HFF-Myc (cell line): ENCODE data around the gene ARFGAP1.

ENCODE experiments used
- DNase-seq: peaks from one replicate; pipeline ENCODE4 v3.0.0-alpha.2; 2011; ENCODE audit warnings: low read depth; ENCODE audit errors: extremely low read depth
- H3K4me3 ChIP-seq: replicated peaks from 2 replicates; pipeline ENCODE4 v1.5.1; 2011; ENCODE audit warnings: low read depth, mild to moderate bottlenecking, control low read depth, low read length
- TF ChIP-seq, protein P1 (sequence below): IDR thresholded peaks from 2 replicates; pipeline ENCODE4 v1.5.1; 2012; ENCODE audit warnings: mild to moderate bottlenecking, low read depth, low read length, control low read depth; ENCODE audit errors: missing control alignments

ARFGAP1 gene

DNA sequence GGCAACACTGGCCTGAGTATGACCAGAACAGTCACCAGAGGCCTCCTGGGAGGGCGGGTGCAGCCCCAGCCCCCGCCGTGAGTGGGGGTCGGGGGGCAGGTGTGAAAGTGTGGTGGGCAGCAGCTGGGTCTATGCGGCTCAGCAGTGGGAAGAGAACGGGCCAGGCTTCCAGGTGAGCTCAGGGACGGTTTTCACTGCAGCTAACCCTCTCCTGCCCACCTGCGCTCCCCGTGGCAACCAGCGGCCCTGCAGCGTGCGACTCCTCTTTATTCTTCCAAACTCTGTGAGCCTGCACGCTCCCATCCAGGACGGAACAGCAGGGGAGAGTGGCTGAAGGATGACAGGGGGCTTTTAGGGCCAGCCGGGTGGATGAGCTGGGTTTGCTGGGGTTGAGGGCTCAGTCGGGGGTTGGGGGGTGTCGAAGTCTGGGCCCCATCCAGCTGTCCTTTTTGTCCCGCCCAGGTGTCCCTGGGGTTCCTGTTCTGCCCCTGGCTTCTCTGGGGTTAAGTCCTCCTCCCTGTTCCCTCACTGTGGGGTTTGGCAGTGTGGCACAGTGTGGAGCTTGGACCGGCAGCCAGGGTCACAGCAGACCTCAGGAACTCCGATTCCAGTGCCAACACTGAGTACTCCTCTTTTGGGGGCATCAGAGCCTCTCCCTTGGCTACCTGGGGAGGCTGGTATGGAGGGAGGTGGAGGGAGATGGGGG lies 37.8 kb upstream of the ARFGAP1 start:
- no peak for DNase-seq
- H3K4me3 ChIP-seq: no peak overlapping the region
- TF ChIP-seq, protein P1, sequence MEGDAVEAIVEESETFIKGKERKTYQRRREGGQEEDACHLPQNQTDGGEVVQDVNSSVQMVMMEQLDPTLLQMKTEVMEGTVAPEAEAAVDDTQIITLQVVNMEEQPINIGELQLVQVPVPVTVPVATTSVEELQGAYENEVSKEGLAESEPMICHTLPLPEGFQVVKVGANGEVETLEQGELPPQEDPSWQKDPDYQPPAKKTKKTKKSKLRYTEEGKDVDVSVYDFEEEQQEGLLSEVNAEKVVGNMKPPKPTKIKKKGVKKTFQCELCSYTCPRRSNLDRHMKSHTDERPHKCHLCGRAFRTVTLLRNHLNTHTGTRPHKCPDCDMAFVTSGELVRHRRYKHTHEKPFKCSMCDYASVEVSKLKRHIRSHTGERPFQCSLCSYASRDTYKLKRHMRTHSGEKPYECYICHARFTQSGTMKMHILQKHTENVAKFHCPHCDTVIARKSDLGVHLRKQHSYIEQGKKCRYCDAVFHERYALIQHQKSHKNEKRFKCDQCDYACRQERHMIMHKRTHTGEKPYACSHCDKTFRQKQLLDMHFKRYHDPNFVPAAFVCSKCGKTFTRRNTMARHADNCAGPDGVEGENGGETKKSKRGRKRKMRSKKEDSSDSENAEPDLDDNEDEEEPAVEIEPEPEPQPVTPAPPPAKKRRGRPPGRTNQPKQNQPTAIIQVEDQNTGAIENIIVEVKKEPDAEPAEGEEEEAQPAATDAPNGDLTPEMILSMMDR: peak; percentile 28

DNA sequence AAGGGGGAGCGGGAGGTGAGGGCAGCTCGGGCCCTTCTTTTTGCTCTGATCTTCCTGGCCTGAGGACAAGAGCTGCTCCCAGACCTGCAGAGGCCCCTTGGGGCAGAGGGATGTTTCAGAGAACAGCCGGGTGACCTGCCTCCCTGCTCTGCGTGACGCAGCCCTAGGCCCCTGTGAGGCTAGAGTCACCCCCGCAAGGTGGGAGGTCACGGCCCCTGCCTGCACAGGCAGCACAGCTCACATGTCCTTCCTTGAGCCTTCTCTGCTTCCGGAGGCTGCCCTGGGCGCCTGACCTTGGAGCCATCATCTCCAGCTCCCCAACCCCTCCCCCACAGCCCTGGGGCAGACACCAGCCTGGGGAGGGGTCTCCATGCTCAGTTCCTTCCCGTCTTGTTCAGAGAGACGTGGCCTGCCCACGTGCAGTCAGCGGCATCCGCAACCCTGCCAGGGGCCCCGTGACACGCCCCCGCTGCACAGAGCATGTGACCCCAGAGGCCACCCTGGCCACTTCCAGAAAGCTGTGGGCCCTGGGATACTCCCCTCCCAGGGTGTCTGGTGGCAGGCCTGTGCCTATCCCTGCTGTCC lies 37.1 kb upstream of the ARFGAP1 start, which contains the start of gene BIRC7:
Gene BIRC7 (plus strand): TSS at position 507 of the 585 bp plus-strand sequence. CDS start 192 bp downstream, outside the sequence.
- no peak within 1 kb of the TSS for H3K4me3 ChIP-seq
- TF ChIP-seq, protein P1: no peak
- no peak for DNase-seq

DNA sequence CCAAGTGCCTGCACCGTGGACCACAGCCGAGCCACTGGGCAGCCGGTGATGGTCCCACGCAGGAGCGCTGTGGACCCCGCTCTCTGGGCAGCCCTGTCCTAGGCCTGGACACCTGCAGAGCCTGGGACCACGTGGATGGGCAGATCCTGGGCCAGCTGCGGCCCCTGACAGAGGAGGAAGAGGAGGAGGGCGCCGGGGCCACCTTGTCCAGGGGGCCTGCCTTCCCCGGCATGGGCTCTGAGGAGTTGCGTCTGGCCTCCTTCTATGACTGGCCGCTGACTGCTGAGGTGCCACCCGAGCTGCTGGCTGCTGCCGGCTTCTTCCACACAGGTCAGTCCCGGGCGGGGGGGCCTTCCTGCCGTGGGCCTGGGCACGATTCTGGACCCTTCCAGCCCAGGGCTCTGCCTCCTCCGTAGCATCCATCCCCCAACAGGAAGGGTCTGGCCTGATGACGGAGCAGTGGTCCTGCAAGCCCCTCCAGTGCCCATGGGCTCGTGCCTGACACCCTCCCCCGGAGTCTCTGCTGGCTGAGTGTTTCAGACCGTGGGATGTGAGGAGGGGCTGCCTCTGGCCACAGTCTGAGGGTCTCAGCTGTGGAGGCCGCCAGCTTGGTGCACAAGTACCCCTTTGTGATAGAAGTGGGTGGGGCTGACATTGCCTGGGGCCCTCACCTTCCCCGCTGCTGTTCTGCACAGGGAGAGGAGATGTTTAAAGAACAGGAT lies 36.3 kb upstream of the ARFGAP1 start:
- TF ChIP-seq, protein P1: no peak
- no peak overlapping the region for H3K4me3 ChIP-seq
- no peak for DNase-seq

DNA sequence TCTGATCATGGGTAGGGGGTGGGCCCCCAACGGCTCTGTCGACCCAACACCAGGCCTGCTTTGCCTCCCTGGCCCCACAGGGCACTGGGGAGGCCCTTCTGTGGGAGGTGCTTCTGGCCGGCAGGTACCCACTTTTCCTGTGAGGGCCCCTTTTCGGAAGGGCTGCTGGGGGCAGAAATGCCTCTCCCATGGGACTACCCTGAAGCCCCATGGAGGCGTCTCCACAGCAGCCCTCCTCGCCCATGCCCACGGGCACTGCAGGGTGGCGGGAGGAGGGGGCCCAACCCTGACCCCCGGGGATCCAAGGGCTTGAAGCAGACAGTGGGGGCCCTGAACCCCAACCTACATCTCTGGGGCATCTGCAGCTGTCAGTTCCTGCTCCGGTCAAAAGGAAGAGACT lies 34.6 kb upstream of the ARFGAP1 start:
- no peak overlapping the region for H3K4me3 ChIP-seq
- no peak for DNase-seq
- TF ChIP-seq, protein P1: no peak

DNA sequence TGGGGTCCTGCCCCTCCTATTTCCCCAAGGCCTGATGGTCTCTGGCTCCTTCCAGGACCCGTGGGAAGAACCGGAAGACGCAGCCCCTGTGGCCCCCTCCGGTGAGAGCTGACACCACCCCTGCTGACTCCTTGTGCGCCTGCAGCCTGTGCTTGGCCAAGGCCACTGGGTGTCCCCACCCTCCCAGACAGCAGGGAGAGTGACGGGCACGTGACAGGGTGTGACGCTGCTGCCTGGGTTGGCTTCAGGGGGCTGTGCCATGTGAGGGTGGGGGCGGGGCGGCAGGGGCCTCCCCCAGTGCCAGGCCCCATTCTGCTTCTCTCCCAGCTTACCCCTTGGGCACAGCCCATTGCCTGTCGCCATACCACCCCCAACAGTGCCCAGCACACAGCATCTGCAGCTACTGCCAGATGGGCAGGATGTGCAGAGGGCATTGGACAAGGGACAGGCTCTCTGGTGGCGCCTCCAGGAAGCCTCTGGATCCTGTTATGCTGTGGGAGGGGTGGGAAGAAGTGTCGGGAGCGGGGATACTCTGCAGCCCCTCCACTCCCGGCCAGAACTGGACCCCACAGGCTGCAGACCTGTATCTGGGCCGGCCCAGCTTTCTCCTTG lies 34.0 kb upstream of the ARFGAP1 start:
- H3K4me3 ChIP-seq: no peak overlapping the region
- DNase-seq: no peak
- TF ChIP-seq, protein P1: no peak

DNA sequence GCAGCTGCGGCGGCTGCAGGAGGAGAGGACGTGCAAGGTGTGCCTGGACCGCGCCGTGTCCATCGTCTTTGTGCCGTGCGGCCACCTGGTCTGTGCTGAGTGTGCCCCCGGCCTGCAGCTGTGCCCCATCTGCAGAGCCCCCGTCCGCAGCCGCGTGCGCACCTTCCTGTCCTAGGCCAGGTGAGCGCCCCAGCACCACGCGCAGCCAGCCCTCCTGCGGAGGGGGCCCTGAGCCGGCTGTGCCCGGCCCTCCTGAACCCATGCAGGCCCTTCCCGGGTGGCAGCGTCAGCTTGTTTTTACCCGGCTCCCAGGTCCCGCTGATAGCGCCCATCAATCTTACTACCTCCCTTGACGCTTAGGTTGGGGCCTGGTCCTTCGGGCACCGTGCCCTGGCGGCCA lies 33.2 kb upstream of the ARFGAP1 start:
- no peak overlapping the region for H3K4me3 ChIP-seq
- DNase-seq: no peak
- TF ChIP-seq, protein P1: no peak
